ENCODE data around the gene HOXD10. TPM values are rescaled to one million over a fixed set of nuclear protein-coding genes. Genes with fewer than 3 reads are reported as not detected.

HOXD10 gene
- total and polyA plus RNA-seq, 4 donors = 0.05 to 0.54 TPM; not detected in 2

- Histone ChIP-seq H3K27ac (ENCODE audit: low read depth in 1 of 2, low read length in 1 of 2) (no peak overlapping the region), H3K9ac (ENCODE audit: insufficient read depth in 1 of 2, low read length in 2 of 2) (no peak overlapping the region), H3K36me3 (ENCODE audit: control insufficient read depth in 4 of 4, insufficient read depth in 4 of 4, low read length in 4 of 4) (no peaks in the 10 kb centered on the region), H3K4me1 (ENCODE audit: control insufficient read depth in 5 of 5, insufficient read depth in 5 of 5, low read length in 5 of 5) (peaks cover 0 to 33% (median 9%) of the 10 kb centered on the region in 5 donors), H3K27me3 (ENCODE audit: control insufficient read depth in 3 of 3, insufficient read depth in 3 of 3, low read length in 2 of 3) (peaks cover 23 to 96% (median 95%) of the 10 kb centered on the region in 3 donors), H3K9me3 (ENCODE audit: control insufficient read depth in 4 of 4, insufficient read depth in 3 of 4, low read length in 3 of 4) (peaks cover 0 to 28% (median 0%) of the 10 kb centered on the region in 4 donors), H3K4me3 (no peak overlapping the region)
- DNase-seq (peak in 1 of 3 donors; percentile 8), ATAC-seq (ENCODE audit: insufficient read depth, low FRiP score) (no peak)
- 10 to 15% methylated on average over 22 of the region's 22 CpGs for WGBS, 2 donors
- TF ChIP-seq CTCF (IDR thresholded peaks at IDR 0.05; ENCODE audit: control extremely low read depth, extremely low read depth) = no peak
These were observed 44.6 kb downstream of the HOXD10 start for GRCh38 chr2:176160986-176161824.

- H3K4me3 ChIP-seq = no peak overlapping the region
- TF ChIP-seq CTCF (IDR thresholded peaks at IDR 0.05; ENCODE audit: control extremely low read depth, extremely low read depth) = no peak
- no peak overlapping the region for H3K9ac ChIP-seq (ENCODE audit: insufficient read depth in 1 of 2, low read length in 2 of 2)
- H3K27me3 ChIP-seq (ENCODE audit: control insufficient read depth in 3 of 3, insufficient read depth in 3 of 3, low read length in 2 of 3) = peaks cover 16 to 96% (median 95%) of the 10 kb centered on the region in 3 donors
- no peak for ATAC-seq (ENCODE audit: insufficient read depth, low FRiP score)
- peaks cover 0 to 31% (median 7%) of the 10 kb centered on the region in 5 donors for H3K4me1 ChIP-seq (ENCODE audit: control insufficient read depth in 5 of 5, insufficient read depth in 5 of 5, low read length in 5 of 5)
- 7 to 10% methylated on average over 22 of the region's 22 CpGs for WGBS, 2 donors
- DNase-seq = peak; percentile 50 to 70 (median 59)
- no peak overlapping the region for H3K27ac ChIP-seq (ENCODE audit: low read depth in 1 of 2, low read length in 1 of 2)
- no peaks in the 10 kb centered on the region for H3K36me3 ChIP-seq (ENCODE audit: control insufficient read depth in 4 of 4, insufficient read depth in 4 of 4, low read length in 4 of 4)
- peaks cover 0 to 25% (median 0%) of the 10 kb centered on the region in 4 donors for H3K9me3 ChIP-seq (ENCODE audit: control insufficient read depth in 4 of 4, insufficient read depth in 3 of 4, low read length in 3 of 4)
These were observed 45.4 kb downstream of the HOXD10 start for GRCh38 chr2:176161825-176162626.

GRCh38 chr2:176162911-176163671 is 46.5 kb downstream of the HOXD10 start:
- no peak for ATAC-seq (ENCODE audit: insufficient read depth, low FRiP score)
- peaks cover 0 to 29% (median 0%) of the 10 kb centered on the region in 5 donors for H3K4me1 ChIP-seq (ENCODE audit: control insufficient read depth in 5 of 5, insufficient read depth in 5 of 5, low read length in 5 of 5)

More at GRCh38 chr2:176162911-176163671, 46.5 kb downstream of the HOXD10 start:
- TF ChIP-seq CTCF (IDR thresholded peaks at IDR 0.05; ENCODE audit: control extremely low read depth, extremely low read depth) = no peak
- Histone ChIP-seq H3K4me3 (no peak overlapping the region), H3K9ac (ENCODE audit: insufficient read depth in 1 of 2, low read length in 2 of 2) (no peak overlapping the region), H3K27me3 (ENCODE audit: control insufficient read depth in 3 of 3, insufficient read depth in 3 of 3, low read length in 2 of 3) (peaks cover 18 to 95% (median 94%) of the 10 kb centered on the region in 3 donors), H3K9me3 (ENCODE audit: control insufficient read depth in 4 of 4, insufficient read depth in 3 of 4, low read length in 3 of 4) (peaks cover 0 to 24% (median 0%) of the 10 kb centered on the region in 4 donors), H3K27ac (ENCODE audit: low read depth in 1 of 2, low read length in 1 of 2) (no peak overlapping the region), H3K36me3 (ENCODE audit: control insufficient read depth in 4 of 4, insufficient read depth in 4 of 4, low read length in 4 of 4) (no peaks in the 10 kb centered on the region)
- DNase-seq = peak in 2 of 3 donors; percentile 8 to 21
- WGBS, 2 donors = 5 to 10% methylated on average over 29 of the region's 29 CpGs
